ENCODE measurements around the gene SFMBT2.
A peak's percentile ranks its signal among the peaks of the same experiment; 100 is the strongest.
"Not testable (repeated sequence)": the region's sequence is repeated elsewhere in the genome, so short reads cannot be mapped to it uniquely, and the experiment has no call there.

The SFMBT2 gene

DNA sequence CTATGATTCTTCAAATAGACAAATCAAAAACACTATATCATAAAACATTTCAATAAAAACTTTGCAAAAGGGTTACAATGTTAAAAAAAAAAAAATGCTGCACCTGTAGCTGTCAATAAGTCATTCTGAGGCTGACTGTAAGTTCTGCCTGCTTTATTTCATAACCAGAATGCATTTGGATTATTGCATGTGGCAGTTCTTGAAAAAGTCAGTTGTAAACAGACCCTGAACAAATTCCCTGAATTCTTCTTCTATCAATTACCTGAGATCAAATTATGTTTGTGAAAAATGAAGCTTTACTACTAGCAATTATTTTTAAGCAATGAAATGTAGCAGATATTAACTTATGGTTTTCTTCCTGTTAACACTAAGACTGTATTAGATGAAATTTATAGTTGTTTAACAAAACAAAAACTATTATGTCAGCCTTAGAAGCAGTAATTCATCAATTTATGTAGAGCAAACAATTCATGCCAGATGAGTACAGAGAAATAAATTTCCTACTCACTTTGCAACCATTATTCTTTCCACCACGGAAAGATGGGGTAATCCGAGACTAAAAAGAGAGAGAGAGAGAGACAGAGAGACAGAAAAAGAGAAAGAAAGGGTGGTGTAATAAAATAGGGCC lies 107.8 kb downstream of the SFMBT2 start:
- peaks cover 43% of the 10 kb centered on the region for H3K36me3 Mint-ChIP-seq (ENCODE audit: low read depth)
- H3K4me1 Mint-ChIP-seq = peaks cover 82% of the 10 kb centered on the region
- peaks cover 5% of the 10 kb centered on the region for H3K9me3 Mint-ChIP-seq
- no peak overlapping the region for H3K4me3 Mint-ChIP-seq
- no peaks in the 10 kb centered on the region for H3K27me3 Mint-ChIP-seq
- DNase-seq (no peak), ATAC-seq (no peak)
- H3K27ac Mint-ChIP-seq = peak overlapping the region; percentile 57

DNA sequence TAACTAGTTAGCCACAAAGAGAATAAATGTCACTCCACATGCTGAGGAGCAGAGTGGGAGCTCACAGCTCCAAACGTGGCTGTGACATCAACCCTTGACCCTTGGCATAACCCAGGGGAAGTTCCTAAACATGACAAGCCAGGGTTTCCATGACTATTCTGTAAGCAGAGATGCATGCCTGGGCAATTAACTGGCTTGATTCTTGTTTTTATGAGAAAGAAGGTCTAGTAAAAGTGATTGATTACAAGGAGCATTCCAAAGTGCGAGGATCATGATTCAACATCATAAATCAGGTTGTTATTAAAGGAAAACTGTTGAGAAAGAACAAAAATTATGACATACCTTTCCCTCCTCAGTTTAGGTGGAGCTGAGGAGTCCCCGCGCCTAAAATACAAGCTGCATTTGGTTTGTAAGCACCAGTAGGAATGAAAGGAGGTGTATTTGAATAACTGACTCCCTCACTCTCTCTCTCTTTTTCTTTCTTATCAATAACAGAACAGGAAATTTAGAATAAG lies 108.4 kb downstream of the SFMBT2 start:
- no peaks in the 10 kb centered on the region for H3K27me3 Mint-ChIP-seq
- DNase-seq (no peak), ATAC-seq (peak; percentile 79)
- peaks cover 4% of the 10 kb centered on the region for H3K9me3 Mint-ChIP-seq
- H3K4me1 Mint-ChIP-seq = peaks cover 81% of the 10 kb centered on the region
- H3K4me3 Mint-ChIP-seq = peak overlapping the region; percentile 16
- peak overlapping the region; percentile 57 for H3K27ac Mint-ChIP-seq
- H3K36me3 Mint-ChIP-seq (ENCODE audit: low read depth) = peaks cover 43% of the 10 kb centered on the region

- Mint-ChIP-seq H3K27me3 (no peaks in the 10 kb centered on the region), H3K4me3 (no peak overlapping the region), H3K36me3 (ENCODE audit: low read depth) (peaks cover 47% of the 10 kb centered on the region), H3K4me1 (peaks cover 85% of the 10 kb centered on the region), H3K27ac (no peak overlapping the region), H3K9me3 (no peaks in the 10 kb centered on the region)
- no peak for DNase-seq
- no peak for ATAC-seq
Observed at GRCh38 chr10:7301006-7301778, 109.6 kb downstream of the SFMBT2 start.

GRCh38 chr10:7300384-7300971 lies 110.4 kb downstream of the SFMBT2 start:
- Mint-ChIP-seq H3K36me3 (ENCODE audit: low read depth) (peaks cover 43% of the 10 kb centered on the region), H3K4me3 (no peak overlapping the region), H3K9me3 (no peaks in the 10 kb centered on the region), H3K27me3 (no peaks in the 10 kb centered on the region), H3K4me1 (peaks cover 85% of the 10 kb centered on the region), H3K27ac (no peak overlapping the region)
- peak; percentile 67 for ATAC-seq
- peak; percentile 30 for DNase-seq

DNA sequence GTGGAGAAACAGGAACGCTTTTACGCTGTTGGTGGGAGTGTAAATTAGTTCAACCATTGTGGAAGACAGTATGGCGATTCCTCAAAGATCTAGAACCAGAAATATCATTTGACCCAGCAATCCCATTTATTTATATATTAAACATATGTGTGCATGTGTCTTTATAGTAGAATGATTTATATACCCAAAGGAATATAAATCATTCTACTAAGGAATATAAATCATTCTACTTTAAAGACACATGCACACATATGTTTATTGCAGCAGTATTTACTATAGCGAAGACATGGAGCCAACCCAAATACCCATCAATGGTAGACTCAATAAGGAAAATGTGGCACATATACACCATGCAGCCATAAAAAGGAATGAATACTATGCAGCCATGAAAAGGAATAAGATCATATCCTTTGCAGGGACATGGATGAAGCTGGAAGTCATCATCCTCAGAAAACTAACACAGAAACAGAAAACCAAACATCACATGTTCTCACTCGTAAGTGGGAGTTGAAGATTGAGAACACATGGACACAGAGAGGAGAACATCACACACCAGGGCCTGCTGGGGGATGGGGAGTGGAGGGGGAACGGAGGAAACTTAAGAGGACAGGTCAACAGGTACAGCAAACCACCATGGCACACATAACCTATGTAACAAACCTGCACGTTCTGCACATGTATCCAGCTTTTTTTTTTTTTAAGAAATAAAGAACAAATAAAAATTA lies 111.1 kb downstream of the SFMBT2 start:
- not testable (repeated sequence) for H3K9me3 Mint-ChIP-seq, H3K27ac Mint-ChIP-seq, H3K4me3 Mint-ChIP-seq, H3K27me3 Mint-ChIP-seq, DNase-seq, ATAC-seq
- H3K4me1 Mint-ChIP-seq = peaks cover 85% of the 10 kb centered on the region
- peaks cover 37% of the 10 kb centered on the region for H3K36me3 Mint-ChIP-seq (ENCODE audit: low read depth)

DNA sequence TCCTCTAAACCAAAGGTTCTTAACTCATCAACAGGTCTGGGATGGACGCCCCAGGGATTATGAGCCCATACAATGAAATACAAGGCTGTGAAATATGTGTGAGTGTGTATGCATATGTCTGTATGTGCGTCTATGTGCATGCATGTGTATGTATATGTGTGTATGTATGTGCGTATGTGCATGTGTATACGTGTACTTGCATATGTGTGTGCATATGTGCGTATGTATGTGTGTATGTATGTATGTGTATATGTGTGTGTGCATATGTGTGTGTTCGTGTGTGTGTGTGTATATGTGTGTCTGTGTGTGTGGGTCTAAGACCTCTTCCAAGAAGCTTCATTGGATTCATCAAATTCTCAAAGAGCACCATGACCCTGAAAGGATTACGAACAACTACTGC lies 112.3 kb downstream of the SFMBT2 start:
- no peak for ATAC-seq
- peaks cover 86% of the 10 kb centered on the region for H3K4me1 Mint-ChIP-seq
- peak overlapping the region; percentile 19 for H3K27ac Mint-ChIP-seq
- H3K4me3 Mint-ChIP-seq = no peak overlapping the region
- peaks cover 38% of the 10 kb centered on the region for H3K36me3 Mint-ChIP-seq (ENCODE audit: low read depth)
- no peaks in the 10 kb centered on the region for H3K9me3 Mint-ChIP-seq
- DNase-seq = no peak
- no peaks in the 10 kb centered on the region for H3K27me3 Mint-ChIP-seq

DNA sequence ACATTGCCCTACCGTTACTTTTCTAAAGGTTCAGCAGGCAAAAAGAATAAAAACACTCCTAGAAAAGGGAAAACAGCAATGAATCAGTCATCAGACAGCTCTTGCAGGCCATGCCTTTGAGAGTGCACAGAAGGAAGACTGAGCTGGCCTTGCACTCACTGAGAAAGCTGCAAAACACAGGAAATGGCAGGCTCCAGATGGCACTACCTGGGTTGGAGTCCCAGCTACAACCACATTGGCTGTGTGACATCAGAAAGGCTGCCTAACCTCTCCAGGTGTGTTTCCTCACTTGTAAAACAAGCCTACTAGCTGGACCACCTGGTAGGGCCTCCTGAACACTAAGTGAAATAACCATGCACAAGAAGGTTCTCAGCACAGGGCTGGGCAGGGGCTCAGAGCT lies 113.7 kb downstream of the SFMBT2 start:
- DNase-seq (no peak), ATAC-seq (no peak)
- Mint-ChIP-seq H3K4me3 (no peak overlapping the region), H3K9me3 (no peaks in the 10 kb centered on the region), H3K36me3 (ENCODE audit: low read depth) (peaks cover 37% of the 10 kb centered on the region), H3K4me1 (peaks cover 83% of the 10 kb centered on the region), H3K27me3 (no peaks in the 10 kb centered on the region), H3K27ac (no peak overlapping the region)

GRCh38 chr10:7296648-7297047 lies 114.2 kb downstream of the SFMBT2 start:
- Mint-ChIP-seq H3K36me3 (ENCODE audit: low read depth) (peaks cover 35% of the 10 kb centered on the region), H3K27ac (no peak overlapping the region), H3K9me3 (no peaks in the 10 kb centered on the region), H3K4me3 (no peak overlapping the region), H3K27me3 (no peaks in the 10 kb centered on the region), H3K4me1 (peaks cover 83% of the 10 kb centered on the region)
- ATAC-seq (no peak), DNase-seq (no peak)

DNA sequence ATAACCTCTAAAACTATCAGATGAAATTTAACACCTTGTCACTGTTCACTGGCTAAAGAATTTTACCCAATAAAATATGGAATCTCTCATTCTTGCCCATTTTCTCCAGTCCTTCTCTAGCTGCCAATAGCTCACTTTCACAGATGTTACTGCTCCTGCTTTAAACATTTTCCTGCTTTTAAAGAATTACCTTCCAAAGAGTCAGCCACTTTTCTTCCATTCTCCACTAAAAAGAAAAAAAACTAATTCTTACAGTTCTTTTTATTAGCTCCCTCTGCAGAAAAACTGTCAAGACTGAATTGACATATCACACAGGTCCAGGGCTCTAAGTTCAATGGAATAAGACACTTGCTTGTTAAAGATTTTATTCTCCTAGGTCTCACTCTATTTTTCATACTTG lies 114.8 kb downstream of the SFMBT2 start:
- no peaks in the 10 kb centered on the region for H3K9me3 Mint-ChIP-seq
- H3K27ac Mint-ChIP-seq = no peak overlapping the region
- DNase-seq (no peak), ATAC-seq (no peak)
- no peaks in the 10 kb centered on the region for H3K27me3 Mint-ChIP-seq
- H3K4me1 Mint-ChIP-seq = peaks cover 83% of the 10 kb centered on the region
- no peak overlapping the region for H3K4me3 Mint-ChIP-seq
- H3K36me3 Mint-ChIP-seq (ENCODE audit: low read depth) = peaks cover 35% of the 10 kb centered on the region

GRCh38 chr10:7293378-7293920 lies 117.4 kb downstream of the SFMBT2 start:
- no peaks in the 10 kb centered on the region for H3K9me3 Mint-ChIP-seq
- no peak for ATAC-seq
- no peak overlapping the region for H3K4me3 Mint-ChIP-seq
- no peak overlapping the region for H3K27ac Mint-ChIP-seq
- no peak for DNase-seq
- H3K36me3 Mint-ChIP-seq (ENCODE audit: low read depth) = peaks cover 22% of the 10 kb centered on the region
- H3K4me1 Mint-ChIP-seq = peaks cover 77% of the 10 kb centered on the region
- no peaks in the 10 kb centered on the region for H3K27me3 Mint-ChIP-seq

GRCh38 chr10:7291487-7292270 lies 119.2 kb downstream of the SFMBT2 start:
- H3K4me3 Mint-ChIP-seq = peak overlapping the region; percentile 36
- no peaks in the 10 kb centered on the region for H3K9me3 Mint-ChIP-seq
- H3K27me3 Mint-ChIP-seq = no peaks in the 10 kb centered on the region
- ATAC-seq = peak; percentile 75
- DNase-seq = peak; percentile 15
- H3K27ac Mint-ChIP-seq = peak overlapping the region; percentile 75
- peaks cover 71% of the 10 kb centered on the region for H3K4me1 Mint-ChIP-seq
- peaks cover 17% of the 10 kb centered on the region for H3K36me3 Mint-ChIP-seq (ENCODE audit: low read depth)

GRCh38 chr10:7288060-7288690 lies 122.7 kb downstream of the SFMBT2 start:
- Mint-ChIP-seq H3K4me1 (peaks cover 53% of the 10 kb centered on the region), H3K4me3 (no peak overlapping the region), H3K9me3 (no peaks in the 10 kb centered on the region), H3K27me3 (no peaks in the 10 kb centered on the region), H3K27ac (no peak overlapping the region), H3K36me3 (ENCODE audit: low read depth) (peaks cover 34% of the 10 kb centered on the region)
- DNase-seq = no peak
- ATAC-seq = no peak

DNA sequence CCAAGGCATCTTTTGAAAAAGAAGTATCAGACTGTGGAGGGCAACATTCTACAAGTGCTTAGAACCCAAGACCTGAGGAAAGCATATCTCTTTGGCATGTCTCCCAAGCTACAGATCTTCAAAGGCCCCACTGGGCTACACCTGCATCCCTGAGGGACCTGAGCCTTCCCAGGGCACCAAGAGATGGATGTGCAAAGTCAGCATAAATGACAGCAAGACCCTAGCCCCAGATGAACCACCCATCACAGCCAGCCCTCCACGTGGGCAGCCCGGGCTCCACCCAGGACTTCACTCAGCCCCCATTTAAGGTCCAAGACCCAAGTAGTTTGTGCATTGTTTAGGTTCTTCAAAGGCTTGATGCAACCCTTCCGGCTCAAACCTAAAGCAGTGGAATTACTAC lies 123.5 kb downstream of the SFMBT2 start:
- Mint-ChIP-seq H3K27ac (no peak overlapping the region), H3K9me3 (no peaks in the 10 kb centered on the region), H3K4me3 (no peak overlapping the region), H3K36me3 (ENCODE audit: low read depth) (peaks cover 38% of the 10 kb centered on the region), H3K4me1 (peaks cover 47% of the 10 kb centered on the region), H3K27me3 (no peaks in the 10 kb centered on the region)
- ATAC-seq (no peak), DNase-seq (no peak)
